Neural cell (in vitro differentiated cells): ENCODE measurements around the gene PSMD4.

Experiments
- CTCF ChIP-seq: fragments of 450-650 bp; IDR thresholded peaks from 2 replicates; pipeline ENCODE4 v1.5.1; 2014; ENCODE audit warnings: antibody characterized with exemption, mild to moderate bottlenecking, moderate library complexity; ENCODE audit not compliant: poor library complexity, severe bottlenecking
- EP300 ChIP-seq: fragments of 450-650 bp; conservative IDR thresholded peaks from 2 replicates; pipeline ENCODE4 v1.6.1; 2014; ENCODE audit warnings: antibody characterized with exemption, mild to moderate bottlenecking, moderate library complexity; ENCODE audit not compliant: poor library complexity, severe bottlenecking
- EZH2 ChIP-seq: fragments of 200-600, 300-800 bp; shearing (Covaris generic), sonication (generic); IDR thresholded peaks from 2 replicates; pipeline ENCODE4 v1.6.1; 2014; ENCODE audit warnings: antibody characterized with exemption, low read length, borderline replicate concordance, mild to moderate bottlenecking; ENCODE audit not compliant: insufficient read depth, poor library complexity, severe bottlenecking
- RAD21 ChIP-seq: fragments of 450-650 bp; conservative IDR thresholded peaks from 2 replicates; pipeline ENCODE4 v1.6.1; 2014; ENCODE audit warnings: antibody characterized with exemption, mild to moderate bottlenecking, moderate library complexity
- TAF1 ChIP-seq: IDR thresholded peaks from 2 replicates; pipeline ENCODE4 v1.6.1; 2012; ENCODE audit warnings: low read depth
- TF ChIP-seq, protein P1 (sequence below): IDR thresholded peaks from 2 replicates; pipeline ENCODE4 v1.6.1; 2012; ENCODE audit warnings: borderline replicate concordance

DNA sequence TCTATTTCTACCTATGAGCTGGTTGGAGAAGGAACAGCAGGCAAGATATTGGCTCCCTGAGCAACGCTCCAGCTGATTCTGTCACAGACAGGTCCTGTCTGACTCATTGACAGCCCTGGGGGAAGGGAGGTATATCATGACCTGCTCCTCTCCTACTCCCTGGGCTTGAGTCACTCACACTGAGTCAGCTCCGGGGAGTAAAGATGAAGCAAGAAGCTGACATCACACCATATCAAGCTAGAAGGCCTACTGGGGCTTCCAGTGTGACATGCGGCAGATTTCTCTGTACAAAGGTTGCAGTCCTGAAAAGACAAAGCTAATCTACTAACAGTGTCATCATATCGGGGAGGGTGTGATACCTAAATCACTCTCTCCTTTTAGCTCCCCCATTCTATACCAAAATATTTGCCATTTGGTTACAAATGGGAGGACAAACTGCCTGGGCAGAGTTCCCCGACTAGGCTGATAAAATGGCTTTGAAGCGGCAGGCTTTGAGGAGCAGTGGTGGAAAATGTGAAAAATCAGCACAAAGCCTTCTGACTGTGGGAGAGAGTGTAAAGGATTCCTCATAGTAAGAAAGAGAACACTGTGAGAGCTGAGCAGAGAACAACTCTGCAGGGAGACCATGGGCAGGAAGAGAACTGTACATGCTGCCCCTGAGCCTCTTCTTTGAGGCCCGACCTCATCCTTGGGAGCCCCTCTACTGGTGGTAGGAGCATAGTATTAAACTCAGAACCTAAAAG lies 57.2 kb downstream of the PSMD4 start:
- TF ChIP-seq CTCF: no peak
- no peak for TF ChIP-seq RAD21
- no peak for TF ChIP-seq EP300
- TF ChIP-seq EZH2: no peak
- TF ChIP-seq TAF1: no peak
- TF ChIP-seq, protein P1, sequence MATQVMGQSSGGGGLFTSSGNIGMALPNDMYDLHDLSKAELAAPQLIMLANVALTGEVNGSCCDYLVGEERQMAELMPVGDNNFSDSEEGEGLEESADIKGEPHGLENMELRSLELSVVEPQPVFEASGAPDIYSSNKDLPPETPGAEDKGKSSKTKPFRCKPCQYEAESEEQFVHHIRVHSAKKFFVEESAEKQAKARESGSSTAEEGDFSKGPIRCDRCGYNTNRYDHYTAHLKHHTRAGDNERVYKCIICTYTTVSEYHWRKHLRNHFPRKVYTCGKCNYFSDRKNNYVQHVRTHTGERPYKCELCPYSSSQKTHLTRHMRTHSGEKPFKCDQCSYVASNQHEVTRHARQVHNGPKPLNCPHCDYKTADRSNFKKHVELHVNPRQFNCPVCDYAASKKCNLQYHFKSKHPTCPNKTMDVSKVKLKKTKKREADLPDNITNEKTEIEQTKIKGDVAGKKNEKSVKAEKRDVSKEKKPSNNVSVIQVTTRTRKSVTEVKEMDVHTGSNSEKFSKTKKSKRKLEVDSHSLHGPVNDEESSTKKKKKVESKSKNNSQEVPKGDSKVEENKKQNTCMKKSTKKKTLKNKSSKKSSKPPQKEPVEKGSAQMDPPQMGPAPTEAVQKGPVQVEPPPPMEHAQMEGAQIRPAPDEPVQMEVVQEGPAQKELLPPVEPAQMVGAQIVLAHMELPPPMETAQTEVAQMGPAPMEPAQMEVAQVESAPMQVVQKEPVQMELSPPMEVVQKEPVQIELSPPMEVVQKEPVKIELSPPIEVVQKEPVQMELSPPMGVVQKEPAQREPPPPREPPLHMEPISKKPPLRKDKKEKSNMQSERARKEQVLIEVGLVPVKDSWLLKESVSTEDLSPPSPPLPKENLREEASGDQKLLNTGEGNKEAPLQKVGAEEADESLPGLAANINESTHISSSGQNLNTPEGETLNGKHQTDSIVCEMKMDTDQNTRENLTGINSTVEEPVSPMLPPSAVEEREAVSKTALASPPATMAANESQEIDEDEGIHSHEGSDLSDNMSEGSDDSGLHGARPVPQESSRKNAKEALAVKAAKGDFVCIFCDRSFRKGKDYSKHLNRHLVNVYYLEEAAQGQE: no peak
